ENCODE measurements around the gene KSR1. TPM values are rescaled to one million over a fixed set of nuclear protein-coding genes. Genes with fewer than 3 reads are reported as not detected.
A peak's percentile ranks its signal among the peaks of the same experiment; 100 is the strongest.

KSR1 gene
- total and polyA plus RNA-seq, 9 of the 15 experiments (the other 6 are each of a cell fraction or from before 2014, with no cell fraction given) = 1.4 to 51.7 (median 18.4) TPM

DNA sequence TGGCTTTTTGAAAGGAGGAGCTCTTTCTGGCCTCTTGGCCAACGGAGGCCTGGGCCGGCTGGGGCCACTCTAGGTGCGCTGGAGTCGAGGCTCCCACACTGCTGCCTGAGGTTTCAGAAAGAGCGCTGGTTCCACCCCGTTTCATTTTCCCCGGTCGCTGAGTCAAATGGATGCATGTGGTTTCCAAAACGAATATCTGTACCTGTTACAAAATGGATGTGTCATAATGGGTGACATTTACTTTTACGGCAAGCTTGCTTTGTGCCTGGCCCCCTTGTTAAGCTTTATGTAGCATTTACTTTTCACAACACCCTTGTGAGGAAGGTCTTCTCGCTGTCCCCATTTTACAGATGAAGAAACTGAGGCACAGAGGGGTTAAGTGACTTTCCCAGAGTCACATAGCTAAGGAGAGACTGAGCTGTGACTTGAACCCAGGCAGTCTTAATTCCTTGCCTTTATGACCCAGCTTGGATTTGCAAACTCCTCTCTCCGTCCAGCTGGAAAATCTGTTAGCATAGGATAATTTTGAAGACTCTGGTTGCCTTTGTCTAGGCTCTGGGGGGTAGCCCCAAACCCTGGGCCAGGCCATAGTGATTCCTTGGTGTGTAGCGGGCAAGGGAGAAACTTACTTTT lies 10.6 kb downstream of the KSR1 start (continued):
- TF ChIP-seq, protein P1, sequence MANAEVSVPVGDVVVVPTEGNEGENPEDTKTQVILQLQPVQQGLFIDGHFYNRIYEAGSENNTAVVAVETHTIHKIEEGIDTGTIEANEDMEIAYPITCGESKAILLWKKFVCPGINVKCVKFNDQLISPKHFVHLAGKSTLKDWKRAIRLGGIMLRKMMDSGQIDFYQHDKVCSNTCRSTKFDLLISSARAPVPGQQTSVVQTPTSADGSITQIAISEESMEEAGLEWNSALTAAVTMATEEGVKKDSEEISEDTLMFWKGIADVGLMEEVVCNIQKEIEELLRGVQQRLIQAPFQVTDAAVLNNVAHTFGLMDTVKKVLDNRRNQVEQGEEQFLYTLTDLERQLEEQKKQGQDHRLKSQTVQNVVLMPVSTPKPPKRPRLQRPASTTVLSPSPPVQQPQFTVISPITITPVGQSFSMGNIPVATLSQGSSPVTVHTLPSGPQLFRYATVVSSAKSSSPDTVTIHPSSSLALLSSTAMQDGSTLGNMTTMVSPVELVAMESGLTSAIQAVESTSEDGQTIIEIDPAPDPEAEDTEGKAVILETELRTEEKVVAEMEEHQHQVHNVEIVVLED (CRISPR knock-in tag; IDR thresholded peaks at IDR 0.05) = no peak
- TF ChIP-seq TAF15 (IDR thresholded peaks at IDR 0.05; ENCODE audit: low read depth, low read length) (no peak), POLR3A (IDR thresholded peaks at IDR 0.05; ENCODE audit: borderline replicate concordance, extremely low read depth, insufficient read depth, insufficient read length) (no peak), PTBP1 (IDR thresholded peaks at IDR 0.05; ENCODE audit: low read depth, low read length) (0 out of 2 replicates have a peak, but pooled peaks have one; percentile 61), SMARCA5 (IDR thresholded peaks at IDR 0.05) (peak; percentile 95), ZNF24 (IDR thresholded peaks at IDR 0.05) (peak; percentile 21; the same call in 1 of the 2 replicates), ETV1 (tag; conservative IDR thresholded peaks at IDR 0.05; ENCODE audit: low read depth) (no peak), HDAC2 (IDR thresholded peaks at IDR 0.05) (peak; percentile 90), CHD4 (IDR thresholded peaks at IDR 0.05; ENCODE audit: insufficient read depth, insufficient replicate concordance, low read depth, low read length, poor library complexity, severe bottlenecking) (peak; percentile 92), KDM1A (IDR thresholded peaks at IDR 0.05) (peak; percentile 81 to 93), LCOR (CRISPR knock-in tag; IDR thresholded peaks at IDR 0.05) (no peak), JUND (IDR thresholded peaks at IDR 0.05; ENCODE audit: borderline replicate concordance, low read depth, low read length) (no peak), JUND (tag; IDR thresholded peaks at IDR 0.05; ENCODE audit: borderline replicate concordance, low read depth, low read length) (peak; percentile 23; the same call in 1 of the 3 replicates)
- TF ChIP-seq, protein P2, sequence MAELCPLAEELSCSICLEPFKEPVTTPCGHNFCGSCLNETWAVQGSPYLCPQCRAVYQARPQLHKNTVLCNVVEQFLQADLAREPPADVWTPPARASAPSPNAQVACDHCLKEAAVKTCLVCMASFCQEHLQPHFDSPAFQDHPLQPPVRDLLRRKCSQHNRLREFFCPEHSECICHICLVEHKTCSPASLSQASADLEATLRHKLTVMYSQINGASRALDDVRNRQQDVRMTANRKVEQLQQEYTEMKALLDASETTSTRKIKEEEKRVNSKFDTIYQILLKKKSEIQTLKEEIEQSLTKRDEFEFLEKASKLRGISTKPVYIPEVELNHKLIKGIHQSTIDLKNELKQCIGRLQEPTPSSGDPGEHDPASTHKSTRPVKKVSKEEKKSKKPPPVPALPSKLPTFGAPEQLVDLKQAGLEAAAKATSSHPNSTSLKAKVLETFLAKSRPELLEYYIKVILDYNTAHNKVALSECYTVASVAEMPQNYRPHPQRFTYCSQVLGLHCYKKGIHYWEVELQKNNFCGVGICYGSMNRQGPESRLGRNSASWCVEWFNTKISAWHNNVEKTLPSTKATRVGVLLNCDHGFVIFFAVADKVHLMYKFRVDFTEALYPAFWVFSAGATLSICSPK (IDR thresholded peaks at IDR 0.05; ENCODE audit: borderline replicate concordance) = 0 out of 2 replicates have a peak, but pooled peaks have one; percentile 13
- TF ChIP-seq, protein P3, sequence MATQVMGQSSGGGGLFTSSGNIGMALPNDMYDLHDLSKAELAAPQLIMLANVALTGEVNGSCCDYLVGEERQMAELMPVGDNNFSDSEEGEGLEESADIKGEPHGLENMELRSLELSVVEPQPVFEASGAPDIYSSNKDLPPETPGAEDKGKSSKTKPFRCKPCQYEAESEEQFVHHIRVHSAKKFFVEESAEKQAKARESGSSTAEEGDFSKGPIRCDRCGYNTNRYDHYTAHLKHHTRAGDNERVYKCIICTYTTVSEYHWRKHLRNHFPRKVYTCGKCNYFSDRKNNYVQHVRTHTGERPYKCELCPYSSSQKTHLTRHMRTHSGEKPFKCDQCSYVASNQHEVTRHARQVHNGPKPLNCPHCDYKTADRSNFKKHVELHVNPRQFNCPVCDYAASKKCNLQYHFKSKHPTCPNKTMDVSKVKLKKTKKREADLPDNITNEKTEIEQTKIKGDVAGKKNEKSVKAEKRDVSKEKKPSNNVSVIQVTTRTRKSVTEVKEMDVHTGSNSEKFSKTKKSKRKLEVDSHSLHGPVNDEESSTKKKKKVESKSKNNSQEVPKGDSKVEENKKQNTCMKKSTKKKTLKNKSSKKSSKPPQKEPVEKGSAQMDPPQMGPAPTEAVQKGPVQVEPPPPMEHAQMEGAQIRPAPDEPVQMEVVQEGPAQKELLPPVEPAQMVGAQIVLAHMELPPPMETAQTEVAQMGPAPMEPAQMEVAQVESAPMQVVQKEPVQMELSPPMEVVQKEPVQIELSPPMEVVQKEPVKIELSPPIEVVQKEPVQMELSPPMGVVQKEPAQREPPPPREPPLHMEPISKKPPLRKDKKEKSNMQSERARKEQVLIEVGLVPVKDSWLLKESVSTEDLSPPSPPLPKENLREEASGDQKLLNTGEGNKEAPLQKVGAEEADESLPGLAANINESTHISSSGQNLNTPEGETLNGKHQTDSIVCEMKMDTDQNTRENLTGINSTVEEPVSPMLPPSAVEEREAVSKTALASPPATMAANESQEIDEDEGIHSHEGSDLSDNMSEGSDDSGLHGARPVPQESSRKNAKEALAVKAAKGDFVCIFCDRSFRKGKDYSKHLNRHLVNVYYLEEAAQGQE (IDR thresholded peaks at IDR 0.05; ENCODE audit: borderline replicate concordance) = peak; percentile 10; the same call in 1 of the 2 replicates
- TF ChIP-seq, protein P3 (CRISPR knock-in tag; IDR thresholded peaks at IDR 0.05; ENCODE audit: low read depth) = no peak
